HL-60 (cell line): ENCODE data around the gene VSTM1.

Experiments
- DNase-seq, 2 experiments: peaks; one replicate each; pipeline ENCODE4 v3.0.0-alpha.2; 2010 to 2020; ENCODE audit warnings: low read depth in 1 of 2, low spot score in 1 of 2
- H3K27ac ChIP-seq: fragments of 250-450 bp; sonication (Bioruptor Pico); replicated peaks from 2 replicates; pipeline ENCODE4 v1.5.1; 2020; ENCODE audit warnings: mild to moderate bottlenecking, moderate library complexity
- H3K27me3 ChIP-seq: fragments of 250-450 bp; sonication (Bioruptor Pico); 2 replicates; pipeline ENCODE4 v1.5.1; 2021; ENCODE audit warnings: mild to moderate bottlenecking, moderate library complexity; ENCODE audit not compliant: insufficient read depth, poor library complexity, severe bottlenecking
- H3K4me3 ChIP-seq: replicated peaks from 2 replicates; pipeline ENCODE4 v1.5.1; 2011; ENCODE audit warnings: mild to moderate bottlenecking, control low read depth, low read length; ENCODE audit not compliant: insufficient read depth
- GABPA ChIP-seq: IDR thresholded peaks from 2 replicates; pipeline ENCODE4 v1.6.1; 2012; ENCODE audit warnings: low read depth
- POLR2AphosphoS5 ChIP-seq: IDR thresholded peaks from 2 replicates; pipeline ENCODE4 v1.6.1; 2012; ENCODE audit warnings: low read depth
- SPI1 ChIP-seq: IDR thresholded peaks from 2 replicates; pipeline ENCODE4 v1.6.1; 2012; ENCODE audit warnings: low read depth, mild to moderate bottlenecking, borderline replicate concordance
- long read RNA-seq: library from polyadenylated mRNA; unstranded; transcript quantifications from one replicate; pipeline ENCODE4 v2.0.0, GENCODE V29; 2020
- TF ChIP-seq, protein P1 (sequence below): IDR thresholded peaks from 2 replicates; pipeline ENCODE4 v1.6.1; 2012; ENCODE audit warnings: low read depth; ENCODE audit not compliant: insufficient replicate concordance
- TF ChIP-seq, protein P2 (sequence below): IDR thresholded peaks from one replicate; pipeline ENCODE4 v1.5.1; 2011; ENCODE audit warnings: low read length, control low read depth, inconsistent platforms; ENCODE audit not compliant: insufficient read depth

Gene VSTM1, protein sequence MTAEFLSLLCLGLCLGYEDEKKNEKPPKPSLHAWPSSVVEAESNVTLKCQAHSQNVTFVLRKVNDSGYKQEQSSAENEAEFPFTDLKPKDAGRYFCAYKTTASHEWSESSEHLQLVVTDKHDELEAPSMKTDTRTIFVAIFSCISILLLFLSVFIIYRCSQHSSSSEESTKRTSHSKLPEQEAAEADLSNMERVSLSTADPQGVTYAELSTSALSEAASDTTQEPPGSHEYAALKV
- long read RNA-seq = 0 reads

DNA sequence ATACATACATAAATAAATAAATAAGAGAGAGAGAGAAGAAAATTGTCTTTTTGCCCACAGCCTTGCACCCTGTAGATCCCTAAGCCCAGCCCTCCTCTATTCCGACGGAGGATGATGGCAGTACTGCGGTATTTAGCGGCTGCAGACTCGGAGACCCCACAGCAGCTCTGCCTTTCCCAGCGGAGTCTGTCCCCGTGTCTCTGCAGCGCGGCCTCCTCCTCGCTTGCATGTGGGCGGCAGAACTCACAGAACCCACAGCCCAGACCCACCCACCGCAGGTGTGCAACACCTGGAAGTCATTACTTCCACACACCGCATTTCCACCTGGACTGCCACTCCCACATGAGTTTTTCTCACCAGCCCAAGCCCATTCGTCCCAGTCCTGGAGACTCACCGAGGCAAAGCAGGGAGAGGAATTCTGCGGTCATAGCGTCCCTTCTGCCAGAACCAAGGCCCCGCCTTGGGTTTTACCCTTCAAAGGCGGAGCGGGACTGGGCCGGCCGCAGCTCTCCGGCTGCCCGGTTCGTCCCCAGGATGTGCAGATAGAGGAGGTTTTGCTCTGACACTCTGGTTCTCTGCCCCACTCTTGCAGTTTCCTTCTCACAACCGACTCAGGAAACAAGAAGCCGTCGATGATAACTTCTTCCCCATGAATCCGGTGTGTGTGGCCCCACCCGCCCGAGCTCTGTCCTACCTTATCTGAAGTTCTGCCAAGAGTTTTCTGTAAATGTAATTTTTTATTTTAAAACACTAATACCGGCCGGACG lies at the start of gene VSTM1:
TSS of gene VSTM1 (minus strand) at position 548 of the 767 bp plus-strand sequence. CDS start at position 428, 120 bp downstream.
- Histone ChIP-seq H3K27ac (peak within 1 kb of the TSS; percentile 14; the same call in 1 of the 2 replicates), H3K4me3 (no peak within 1 kb of the TSS), H3K27me3 (no peaks in the 10 kb centered on the region)
- no peak for DNase-seq
- TF ChIP-seq SPI1 = no peak
- no peak for TF ChIP-seq GABPA
- TF ChIP-seq, protein P1, sequence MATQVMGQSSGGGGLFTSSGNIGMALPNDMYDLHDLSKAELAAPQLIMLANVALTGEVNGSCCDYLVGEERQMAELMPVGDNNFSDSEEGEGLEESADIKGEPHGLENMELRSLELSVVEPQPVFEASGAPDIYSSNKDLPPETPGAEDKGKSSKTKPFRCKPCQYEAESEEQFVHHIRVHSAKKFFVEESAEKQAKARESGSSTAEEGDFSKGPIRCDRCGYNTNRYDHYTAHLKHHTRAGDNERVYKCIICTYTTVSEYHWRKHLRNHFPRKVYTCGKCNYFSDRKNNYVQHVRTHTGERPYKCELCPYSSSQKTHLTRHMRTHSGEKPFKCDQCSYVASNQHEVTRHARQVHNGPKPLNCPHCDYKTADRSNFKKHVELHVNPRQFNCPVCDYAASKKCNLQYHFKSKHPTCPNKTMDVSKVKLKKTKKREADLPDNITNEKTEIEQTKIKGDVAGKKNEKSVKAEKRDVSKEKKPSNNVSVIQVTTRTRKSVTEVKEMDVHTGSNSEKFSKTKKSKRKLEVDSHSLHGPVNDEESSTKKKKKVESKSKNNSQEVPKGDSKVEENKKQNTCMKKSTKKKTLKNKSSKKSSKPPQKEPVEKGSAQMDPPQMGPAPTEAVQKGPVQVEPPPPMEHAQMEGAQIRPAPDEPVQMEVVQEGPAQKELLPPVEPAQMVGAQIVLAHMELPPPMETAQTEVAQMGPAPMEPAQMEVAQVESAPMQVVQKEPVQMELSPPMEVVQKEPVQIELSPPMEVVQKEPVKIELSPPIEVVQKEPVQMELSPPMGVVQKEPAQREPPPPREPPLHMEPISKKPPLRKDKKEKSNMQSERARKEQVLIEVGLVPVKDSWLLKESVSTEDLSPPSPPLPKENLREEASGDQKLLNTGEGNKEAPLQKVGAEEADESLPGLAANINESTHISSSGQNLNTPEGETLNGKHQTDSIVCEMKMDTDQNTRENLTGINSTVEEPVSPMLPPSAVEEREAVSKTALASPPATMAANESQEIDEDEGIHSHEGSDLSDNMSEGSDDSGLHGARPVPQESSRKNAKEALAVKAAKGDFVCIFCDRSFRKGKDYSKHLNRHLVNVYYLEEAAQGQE = no peak
- TF ChIP-seq, protein P2, sequence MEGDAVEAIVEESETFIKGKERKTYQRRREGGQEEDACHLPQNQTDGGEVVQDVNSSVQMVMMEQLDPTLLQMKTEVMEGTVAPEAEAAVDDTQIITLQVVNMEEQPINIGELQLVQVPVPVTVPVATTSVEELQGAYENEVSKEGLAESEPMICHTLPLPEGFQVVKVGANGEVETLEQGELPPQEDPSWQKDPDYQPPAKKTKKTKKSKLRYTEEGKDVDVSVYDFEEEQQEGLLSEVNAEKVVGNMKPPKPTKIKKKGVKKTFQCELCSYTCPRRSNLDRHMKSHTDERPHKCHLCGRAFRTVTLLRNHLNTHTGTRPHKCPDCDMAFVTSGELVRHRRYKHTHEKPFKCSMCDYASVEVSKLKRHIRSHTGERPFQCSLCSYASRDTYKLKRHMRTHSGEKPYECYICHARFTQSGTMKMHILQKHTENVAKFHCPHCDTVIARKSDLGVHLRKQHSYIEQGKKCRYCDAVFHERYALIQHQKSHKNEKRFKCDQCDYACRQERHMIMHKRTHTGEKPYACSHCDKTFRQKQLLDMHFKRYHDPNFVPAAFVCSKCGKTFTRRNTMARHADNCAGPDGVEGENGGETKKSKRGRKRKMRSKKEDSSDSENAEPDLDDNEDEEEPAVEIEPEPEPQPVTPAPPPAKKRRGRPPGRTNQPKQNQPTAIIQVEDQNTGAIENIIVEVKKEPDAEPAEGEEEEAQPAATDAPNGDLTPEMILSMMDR = no peak

DNA sequence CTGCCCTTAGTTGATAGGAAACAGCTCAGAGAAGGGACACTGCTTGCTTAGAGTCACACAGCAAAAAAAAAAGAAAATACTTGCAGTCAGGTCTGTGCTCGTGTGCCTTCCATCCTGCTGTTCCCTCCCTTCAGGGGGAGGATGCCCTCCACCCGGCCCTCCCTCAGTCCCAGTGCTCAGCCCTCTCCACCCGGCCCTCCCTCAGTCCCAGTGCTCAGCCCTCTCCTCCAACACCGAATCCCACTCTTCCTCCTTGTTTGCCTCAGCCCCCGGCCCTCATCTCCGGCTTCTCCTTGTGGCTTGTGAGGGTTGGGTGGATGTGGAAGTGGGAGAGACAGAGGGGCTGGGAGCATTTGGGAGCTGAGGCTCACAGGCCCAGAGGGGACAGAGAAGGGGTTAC lies 46.0 kb upstream of the VSTM1 start:
- no peak for DNase-seq
- TF ChIP-seq GABPA (no peak), POLR2AphosphoS5 (no peak), SPI1 (no peak)
- TF ChIP-seq, protein P2 = no peak
- Histone ChIP-seq H3K27me3 (no peaks in the 10 kb centered on the region), H3K4me3 (no peak overlapping the region), H3K27ac (no peak overlapping the region)

GRCh38 chr19:54108496-54108895 lies 44.8 kb upstream of the VSTM1 start:
- no peak for DNase-seq
- H3K27me3 ChIP-seq = no peaks in the 10 kb centered on the region
- no peak overlapping the region for H3K27ac ChIP-seq
- TF ChIP-seq SPI1 (no peak), POLR2AphosphoS5 (no peak), GABPA (no peak)
- TF ChIP-seq, protein P2 = no peak
- TF ChIP-seq, protein P1 = no peak
- H3K4me3 ChIP-seq = no peak overlapping the region
